HG03039 (cell line): ENCODE measurements around the gene PPM1F.
"Not testable (repeated sequence)": the region's sequence is repeated elsewhere in the genome, so short reads cannot be mapped to it uniquely, and the experiment has no call there.

ENCODE experiments used
- ATAC-seq: cut with Tn5 transposase; IDR thresholded peaks from one replicate; pipeline ENCODE4 v1.9.1; 2021; ENCODE audit warnings: mild to moderate bottlenecking, moderate library complexity; ENCODE audit not compliant: unreplicated experiment

The PPM1F gene

DNA sequence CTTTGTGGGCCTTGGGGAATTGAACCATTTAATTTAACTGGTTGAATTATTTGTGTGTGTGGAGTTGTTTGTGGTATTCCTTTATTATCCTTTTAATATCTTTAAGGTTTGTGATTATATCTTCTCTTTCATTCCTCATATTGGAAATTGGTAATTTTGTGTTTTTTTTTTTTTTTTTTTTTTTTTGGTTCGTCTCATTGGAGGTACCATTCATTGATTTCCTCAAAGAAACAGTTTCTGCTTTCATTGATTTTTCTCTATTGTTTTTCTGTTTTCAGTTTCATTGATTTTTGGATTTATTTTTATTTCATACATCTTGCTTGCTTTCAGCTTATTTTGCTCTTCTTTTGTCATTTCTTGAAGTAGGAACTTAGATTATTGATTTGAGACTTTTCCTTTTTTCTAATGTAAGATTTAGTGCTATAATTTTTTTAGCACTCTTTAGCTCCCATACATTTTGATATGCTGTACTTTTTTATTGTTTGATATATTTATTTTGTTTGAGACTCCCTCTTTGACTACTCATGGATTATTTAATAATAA is 54.2 kb downstream of the PPM1F start:
- no peak for ATAC-seq

DNA sequence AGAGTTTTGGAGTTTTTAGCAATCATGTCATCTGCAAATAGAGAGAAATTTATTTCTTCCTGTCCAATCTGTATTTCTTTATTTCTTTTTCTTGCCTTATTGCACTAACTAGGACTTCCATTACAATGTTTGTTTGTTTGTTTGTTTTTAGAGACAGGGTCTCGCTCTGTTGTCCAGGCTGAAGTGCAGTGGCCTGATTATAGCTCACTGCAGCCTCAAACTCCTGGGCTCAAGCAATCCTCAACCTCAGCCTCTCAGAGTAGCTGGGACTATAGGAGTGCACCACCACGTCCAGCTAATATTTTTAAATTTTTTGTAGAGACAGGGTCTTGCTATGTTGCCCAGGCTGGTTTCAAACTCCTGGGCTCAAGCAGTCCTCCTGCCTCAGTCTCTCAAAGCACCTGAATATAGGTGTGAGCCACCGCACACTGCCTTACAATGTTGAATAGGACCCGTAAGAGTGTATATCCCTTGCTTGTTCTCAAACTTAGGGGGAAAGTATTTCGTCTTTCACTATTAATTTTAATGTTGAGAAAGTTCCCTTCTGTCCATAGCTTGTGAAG is 55.6 kb downstream of the PPM1F start:
- ATAC-seq: no peak

DNA sequence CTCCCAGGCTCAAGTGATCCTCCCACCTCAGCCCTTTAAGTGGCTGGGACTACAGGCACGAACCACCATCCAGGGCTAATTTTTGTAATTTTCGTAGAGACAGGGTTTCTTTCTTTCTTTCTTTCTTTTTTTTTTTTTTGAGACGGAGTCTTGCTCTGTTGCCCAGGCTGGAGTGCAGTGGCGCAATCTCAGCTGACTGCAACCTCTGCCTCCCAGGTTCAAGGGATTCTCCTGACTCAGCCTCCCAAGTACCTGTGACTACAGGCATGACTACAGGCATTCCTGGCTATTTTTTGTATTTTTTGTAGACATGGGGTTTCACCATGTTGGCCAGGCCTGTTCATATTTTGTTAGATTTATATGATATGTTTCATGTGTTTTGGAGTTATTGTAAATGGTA is 56.4 kb downstream of the PPM1F start:
- ATAC-seq: not testable (repeated sequence)

DNA sequence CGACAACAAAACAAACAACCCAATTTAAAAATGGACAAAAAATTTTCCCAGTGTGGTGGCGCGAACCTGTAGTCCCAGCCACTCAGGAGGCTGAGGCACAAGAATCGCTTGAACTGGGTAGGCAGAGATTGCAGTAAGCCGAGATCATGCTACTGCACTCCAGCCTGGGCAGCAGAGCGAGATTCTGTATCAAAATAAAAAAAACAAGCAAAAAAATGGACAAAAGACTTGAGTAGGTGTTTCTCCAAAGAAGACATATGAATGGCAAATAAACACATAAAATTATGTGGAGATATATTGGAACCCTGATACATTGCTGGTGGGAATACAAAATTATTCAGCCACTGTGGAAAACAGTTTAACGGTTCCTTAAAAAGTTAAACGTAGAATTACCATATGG is 57.8 kb downstream of the PPM1F start:
- no peak for ATAC-seq

GRCh38 chr22:21889251-21889990 is 63.2 kb downstream of the PPM1F start:
- no peak for ATAC-seq

- ATAC-seq: no peak
Measured at GRCh38 chr22:21887841-21888240, 64.8 kb downstream of the PPM1F start.

- not testable (repeated sequence) for ATAC-seq
Measured at GRCh38 chr22:21883930-21884329, 68.7 kb downstream of the PPM1F start.

- ATAC-seq: not testable (repeated sequence)
Measured at GRCh38 chr22:21882754-21883333, 69.8 kb downstream of the PPM1F start.

DNA sequence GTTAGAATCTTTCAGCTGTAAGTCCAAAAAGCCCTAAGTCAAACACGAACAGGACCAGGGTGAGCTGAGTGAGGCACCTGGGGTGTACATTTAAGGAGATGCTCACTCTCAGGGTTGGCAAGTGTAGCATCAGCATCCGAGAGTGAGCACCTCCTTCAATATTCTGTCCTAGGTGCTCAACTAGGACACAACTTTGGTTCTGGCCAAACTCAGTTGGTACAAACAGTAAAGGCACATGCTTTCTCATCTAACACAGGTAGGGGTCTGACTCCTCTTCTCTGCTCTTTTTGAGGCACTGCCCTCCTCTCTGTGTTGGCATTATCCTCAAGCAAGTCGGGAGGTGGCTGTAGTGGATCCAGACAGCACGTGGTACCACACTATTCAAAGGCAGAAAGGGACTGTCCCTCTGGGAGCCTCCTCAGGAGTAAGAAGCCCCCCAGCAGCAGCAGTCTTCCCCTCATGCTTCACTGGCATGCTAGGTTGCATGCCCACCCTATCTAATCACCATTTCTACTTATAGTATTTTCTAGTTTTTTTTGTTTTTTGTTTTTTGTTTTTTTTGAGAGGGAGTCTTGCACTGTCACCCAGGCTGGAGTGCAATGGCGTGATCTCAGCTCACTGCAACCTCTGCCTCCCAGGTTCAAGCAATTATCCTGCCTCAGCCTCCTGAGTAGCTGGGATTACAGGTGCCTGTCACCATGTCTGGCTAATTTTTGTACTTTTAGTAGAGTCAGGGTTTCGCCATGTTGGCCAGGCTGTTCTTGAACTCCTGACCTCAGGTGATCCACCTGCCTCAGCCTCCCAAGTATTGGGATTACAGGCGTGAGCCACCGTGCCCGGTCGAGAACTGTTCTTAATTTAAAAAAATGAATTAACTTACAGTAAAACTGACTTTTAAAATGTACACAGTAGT is 70.6 kb downstream of the PPM1F start:
- ATAC-seq: no peak

DNA sequence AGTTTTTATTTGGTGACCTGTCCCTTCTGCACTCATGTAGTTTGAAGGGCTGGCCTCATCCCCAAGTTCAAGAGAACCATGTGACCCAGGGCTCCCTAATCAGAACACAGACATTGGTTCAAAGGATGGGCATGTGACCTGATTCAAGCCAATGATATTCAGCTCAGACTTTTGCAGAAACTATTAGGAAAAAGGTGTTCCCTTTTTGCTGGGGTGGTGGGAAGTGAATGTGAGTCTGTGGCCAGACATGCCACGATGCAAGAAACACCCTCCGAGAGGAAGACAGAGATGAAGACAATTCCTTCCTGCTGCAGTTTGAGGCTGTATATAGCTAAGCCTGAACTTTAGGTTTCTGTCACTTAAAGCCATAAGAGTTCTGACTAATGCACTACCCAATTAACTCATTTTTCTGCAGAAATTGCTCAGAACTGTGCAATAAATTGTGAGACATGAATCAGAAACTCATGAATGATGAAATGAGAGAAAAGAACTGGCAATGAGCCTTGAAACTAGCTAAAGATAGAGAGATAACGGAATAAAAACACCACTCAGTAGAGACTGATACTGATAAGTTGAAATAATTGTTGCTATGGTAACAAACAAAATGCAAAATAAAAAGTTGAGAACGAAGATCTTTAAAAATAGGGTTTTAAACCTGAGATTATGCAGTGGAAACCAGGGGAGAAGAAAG is 76.0 kb downstream of the PPM1F start:
- no peak for ATAC-seq

DNA sequence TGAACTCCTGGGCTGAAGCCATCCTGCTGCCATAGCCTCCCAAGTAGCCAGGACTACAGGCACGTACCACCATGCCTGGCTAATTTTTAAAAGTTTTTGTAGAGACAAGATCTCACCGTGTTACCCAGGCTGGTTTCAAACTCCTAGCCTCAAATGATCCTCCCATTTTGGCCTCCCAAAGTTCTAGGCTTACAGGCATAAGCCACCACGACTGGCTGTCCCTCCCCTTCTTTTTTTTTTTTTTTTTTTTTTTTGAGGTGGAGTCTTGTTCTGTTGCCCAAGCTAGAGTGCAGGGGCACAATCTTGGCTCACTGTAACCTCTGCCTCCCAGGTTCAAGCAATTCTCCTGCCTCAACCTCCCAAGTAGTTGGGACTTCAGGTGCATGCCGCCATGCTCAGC is 77.7 kb downstream of the PPM1F start:
- ATAC-seq: not testable (repeated sequence)

DNA sequence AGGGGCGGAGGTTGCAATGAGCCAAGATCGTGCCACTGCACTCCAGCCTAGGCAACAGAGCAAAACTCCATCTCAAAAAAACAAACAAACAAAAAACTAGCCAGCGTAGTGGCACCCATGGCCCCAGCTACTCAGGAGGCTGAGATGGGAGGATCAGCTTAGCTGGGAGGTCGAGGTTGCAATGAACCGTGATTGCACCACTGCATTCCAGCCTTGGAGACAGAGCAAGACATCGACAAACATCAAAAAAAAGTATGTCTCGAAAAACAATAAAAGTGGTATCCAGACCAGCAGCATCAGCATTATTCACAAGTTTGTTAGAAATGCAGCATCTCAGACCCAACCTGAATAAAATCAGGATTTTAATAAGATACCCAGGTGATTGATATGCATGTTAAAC is 79.0 kb downstream of the PPM1F start:
- no peak for ATAC-seq

DNA sequence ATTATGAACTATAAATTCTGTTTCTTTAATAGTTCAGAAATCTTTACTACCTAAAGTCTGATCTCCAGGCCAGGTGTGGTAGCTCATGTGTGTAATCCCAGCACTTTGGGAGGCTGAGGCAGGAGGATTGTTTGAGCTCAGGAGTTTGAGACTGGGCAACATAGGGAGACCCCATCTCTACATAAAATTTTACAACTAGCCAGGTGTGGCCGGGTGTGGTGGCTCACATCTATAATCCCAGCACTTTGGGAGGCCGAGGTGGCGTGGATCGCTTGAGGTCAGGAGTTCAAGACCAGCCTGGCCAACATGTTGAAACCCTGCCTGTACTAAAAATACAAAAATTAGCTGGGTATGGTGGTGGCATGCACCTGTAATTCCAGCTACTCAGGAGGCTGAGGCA is 79.9 kb downstream of the PPM1F start:
- ATAC-seq: not testable (repeated sequence)
